Esophagus squamous epithelium (tissue), 4 donors: ENCODE measurements around the gene CRP.

Experiments used
- POLR2A ChIP-seq, 4 donors: fragments of 450-650 bp; IDR thresholded peaks; one replicate each; pipeline ENCODE4 v1.6.1; 2017; ENCODE audit warnings: antibody characterized with exemption in 4 of 4, mild to moderate bottlenecking in 4 of 4, moderate library complexity in 3 of 4
- TF ChIP-seq, protein P1 (sequence below), 6 experiments: fragments of 450-650 bp in 4 of 6; fragments of 200-600 bp in 2 of 6; sonication (generic) in 2 of 6; IDR thresholded peaks; one replicate each; pipeline ENCODE4 v1.5.1; 2016 to 2019; ENCODE audit warnings: antibody characterized with exemption in 6 of 6, mild to moderate bottlenecking in 4 of 6, moderate library complexity in 4 of 6

DNA sequence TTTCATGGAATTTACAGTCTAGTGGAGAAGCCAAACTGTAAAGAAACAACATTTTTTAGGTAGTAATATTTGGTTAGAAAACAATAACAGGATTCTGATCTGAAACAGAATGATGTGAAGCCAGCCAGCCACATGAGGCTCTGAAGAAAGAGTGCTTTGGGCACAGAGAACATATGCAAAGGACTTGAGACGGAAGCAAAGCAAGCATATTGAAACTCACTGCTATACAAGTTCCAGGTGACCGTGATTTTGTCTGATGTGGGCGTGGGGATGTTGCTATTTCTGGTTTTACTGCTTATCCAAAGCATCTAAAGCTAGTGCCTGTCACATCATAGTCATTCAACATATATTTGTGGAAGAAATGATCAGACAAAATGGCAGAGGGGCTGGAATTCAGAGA, 14.7 kb downstream of the CRP start:
- TF ChIP-seq POLR2A (IDR thresholded peaks at IDR 0.05), result no peak
- TF ChIP-seq, protein P1, sequence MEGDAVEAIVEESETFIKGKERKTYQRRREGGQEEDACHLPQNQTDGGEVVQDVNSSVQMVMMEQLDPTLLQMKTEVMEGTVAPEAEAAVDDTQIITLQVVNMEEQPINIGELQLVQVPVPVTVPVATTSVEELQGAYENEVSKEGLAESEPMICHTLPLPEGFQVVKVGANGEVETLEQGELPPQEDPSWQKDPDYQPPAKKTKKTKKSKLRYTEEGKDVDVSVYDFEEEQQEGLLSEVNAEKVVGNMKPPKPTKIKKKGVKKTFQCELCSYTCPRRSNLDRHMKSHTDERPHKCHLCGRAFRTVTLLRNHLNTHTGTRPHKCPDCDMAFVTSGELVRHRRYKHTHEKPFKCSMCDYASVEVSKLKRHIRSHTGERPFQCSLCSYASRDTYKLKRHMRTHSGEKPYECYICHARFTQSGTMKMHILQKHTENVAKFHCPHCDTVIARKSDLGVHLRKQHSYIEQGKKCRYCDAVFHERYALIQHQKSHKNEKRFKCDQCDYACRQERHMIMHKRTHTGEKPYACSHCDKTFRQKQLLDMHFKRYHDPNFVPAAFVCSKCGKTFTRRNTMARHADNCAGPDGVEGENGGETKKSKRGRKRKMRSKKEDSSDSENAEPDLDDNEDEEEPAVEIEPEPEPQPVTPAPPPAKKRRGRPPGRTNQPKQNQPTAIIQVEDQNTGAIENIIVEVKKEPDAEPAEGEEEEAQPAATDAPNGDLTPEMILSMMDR (IDR thresholded peaks at IDR 0.05), result no peak
